ENCODE measurements around the gene MROH7.

The MROH7 gene

DNA sequence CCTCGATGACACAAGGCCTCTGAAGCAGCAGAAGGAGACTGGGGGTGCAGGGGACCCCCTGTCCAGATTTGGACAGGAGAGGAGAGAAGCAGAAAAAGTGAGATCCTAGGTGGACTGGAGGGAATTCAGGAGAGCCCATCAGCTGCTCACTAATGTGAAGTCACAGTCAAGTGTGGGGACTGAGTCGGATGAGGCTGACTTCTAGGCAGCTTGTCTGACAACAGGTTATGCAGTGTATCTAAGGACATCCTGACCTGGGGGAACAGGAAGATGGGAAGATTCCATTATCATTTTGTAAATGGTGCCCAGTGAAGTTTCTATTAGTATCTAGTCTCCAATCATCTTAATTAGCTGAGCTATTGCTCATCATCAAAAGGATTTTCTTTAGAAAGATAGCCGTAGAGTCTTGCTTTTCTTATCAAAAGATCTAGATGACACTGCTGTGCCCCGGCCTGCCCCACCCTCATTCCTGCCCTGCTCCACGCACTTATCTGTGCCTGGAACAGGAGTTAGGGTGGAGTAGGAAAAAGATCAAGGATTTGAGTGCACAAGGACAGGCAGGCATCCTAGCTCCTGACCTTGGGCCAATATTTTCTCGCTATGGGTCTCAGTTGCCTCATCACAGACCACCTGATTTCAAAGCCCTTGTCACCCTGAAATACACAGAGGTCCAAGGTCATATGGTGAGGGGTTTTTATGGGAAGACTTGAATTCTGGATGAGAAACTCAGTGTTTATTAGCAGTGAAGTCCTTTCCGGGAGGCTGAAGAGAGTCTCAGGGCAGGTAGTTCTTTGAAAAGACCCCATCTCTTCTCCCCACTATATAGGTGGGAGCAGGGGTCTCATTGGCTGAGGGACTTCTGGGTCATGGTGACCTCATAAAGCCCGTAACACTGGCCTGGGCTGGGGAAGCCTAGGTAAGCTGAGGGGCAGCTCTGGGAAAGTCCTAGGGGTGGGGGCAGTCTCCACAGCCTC, at the start of gene MROH7:
TSS of gene MROH7 (plus strand) at position 924 of the 974 bp plus-strand sequence. CDS start 11,141 bp downstream, outside the sequence.
- DNase-seq: no peak

DNA sequence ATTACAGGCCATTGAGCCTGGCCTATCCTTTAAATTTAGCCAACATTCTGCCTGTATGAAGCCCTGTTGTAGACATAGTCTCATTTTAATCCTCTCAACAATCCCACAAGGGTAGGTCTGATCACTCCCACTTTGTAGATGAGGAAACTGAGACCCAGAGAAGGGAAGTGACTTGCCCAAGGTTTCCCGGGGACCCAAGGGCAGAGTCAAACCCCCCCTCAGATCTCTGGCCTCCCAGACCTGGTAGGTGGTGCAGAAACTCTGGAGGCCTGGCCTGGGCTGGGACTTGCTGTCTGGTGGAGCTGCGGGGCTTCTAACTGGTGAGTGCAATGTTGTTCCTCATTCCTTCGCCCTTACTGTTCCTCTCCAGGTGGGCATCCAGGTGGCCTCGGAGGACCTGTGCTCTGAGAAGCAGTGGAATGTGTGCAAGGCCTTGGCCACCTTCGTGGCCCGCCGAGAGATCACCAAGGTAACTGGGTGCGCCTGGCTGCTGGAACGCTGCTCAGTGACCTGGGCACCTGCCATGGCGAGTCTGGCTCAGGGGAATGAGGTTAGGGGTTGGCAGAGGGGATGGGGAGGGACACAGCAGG, 47.9 kb upstream of the MROH7 start:
- no peak for DNase-seq

- no peak for DNase-seq
Measured at GRCh38 chr1:54594463-54594862, 47.1 kb upstream of the MROH7 start.

DNA sequence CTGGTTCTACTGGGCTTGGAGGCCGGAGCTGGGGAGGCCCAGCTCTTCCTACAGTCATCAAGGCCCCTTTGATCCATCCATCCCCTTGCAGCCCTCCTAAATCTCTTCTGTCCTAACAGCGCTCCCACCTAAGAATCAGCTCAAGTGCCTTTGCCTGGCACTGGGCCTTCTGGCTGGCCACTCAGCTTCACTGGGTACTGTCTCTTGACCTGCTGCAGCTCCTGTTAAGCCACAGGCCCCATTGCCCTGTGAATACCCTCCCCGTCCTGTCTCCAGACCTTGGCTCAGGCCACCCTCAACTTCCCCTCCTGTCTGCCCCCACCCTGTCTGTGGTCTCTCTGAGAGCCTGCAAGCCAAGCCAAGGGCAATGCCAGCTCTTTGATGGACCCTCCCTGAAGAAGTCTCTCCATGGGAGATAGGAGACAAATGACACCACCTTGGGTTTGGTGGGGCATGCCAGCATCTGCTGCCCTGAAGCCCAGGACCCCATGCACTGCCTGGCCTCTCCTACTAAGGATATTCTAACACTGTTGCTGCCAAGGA, 45.6 kb upstream of the MROH7 start:
- DNase-seq: no peak

- DNase-seq: no peak
Measured at GRCh38 chr1:54596756-54597155, 44.8 kb upstream of the MROH7 start.

DNA sequence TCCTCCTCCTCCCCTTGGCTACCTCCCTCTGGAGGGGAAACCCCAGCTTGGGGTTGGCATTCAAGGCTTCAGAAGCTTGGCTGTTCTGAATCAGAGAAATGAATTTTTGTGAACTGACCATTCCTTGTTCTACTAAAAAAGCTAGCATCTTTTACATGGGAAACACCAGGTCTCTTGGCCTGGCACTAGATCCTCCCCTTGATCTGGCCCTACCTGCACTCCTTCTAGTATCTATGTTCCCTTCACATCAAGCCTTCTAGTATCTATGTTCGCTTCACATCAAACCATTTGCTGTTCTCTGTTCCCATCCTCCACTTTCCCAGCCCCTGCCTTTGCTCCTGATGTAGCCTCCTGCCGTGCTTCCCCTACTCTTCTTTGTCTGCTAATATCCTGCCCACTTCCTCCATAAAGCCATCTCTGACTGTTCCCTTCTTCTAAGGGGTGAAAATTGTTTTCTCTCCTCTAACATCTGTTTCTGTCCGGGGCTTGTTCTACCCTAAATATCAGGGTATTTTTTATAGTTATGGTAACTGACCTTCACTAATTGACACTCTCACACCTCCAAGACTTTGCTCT, 44.0 kb upstream of the MROH7 start:
- no peak for DNase-seq

DNA sequence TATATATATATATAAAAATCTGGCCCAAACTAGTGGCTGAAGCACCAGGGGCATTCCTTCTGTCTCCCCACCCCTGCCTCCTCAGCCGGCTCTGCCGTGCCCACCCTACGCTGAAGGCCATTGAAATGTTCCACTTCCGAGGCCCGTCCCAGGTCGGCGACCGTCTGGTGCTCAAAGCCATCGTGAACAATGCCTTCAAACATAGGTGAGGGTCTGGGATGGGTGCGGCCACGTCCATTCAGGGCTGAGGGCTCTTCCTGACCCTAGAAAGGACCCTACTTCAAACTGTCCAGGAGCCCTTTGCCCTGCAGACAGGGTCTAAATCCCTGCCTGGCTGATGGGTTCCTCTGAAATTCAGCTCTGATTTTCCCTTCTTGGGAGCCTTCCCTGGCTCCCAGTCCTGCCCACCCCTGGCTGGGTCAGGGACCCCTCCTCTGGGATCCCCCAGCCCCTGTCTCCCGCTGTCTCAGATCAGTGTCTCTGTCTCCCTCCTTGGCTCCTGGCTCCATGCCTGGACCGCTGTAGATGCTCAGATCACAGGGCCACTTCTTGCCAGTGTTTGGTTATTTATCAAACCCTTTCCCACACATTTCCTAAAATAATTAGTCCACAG, 42.3 kb upstream of the MROH7 start:
- no peak for DNase-seq

GRCh38 chr1:54600947-54601721, 40.5 kb upstream of the MROH7 start:
- DNase-seq: no peak

DNA sequence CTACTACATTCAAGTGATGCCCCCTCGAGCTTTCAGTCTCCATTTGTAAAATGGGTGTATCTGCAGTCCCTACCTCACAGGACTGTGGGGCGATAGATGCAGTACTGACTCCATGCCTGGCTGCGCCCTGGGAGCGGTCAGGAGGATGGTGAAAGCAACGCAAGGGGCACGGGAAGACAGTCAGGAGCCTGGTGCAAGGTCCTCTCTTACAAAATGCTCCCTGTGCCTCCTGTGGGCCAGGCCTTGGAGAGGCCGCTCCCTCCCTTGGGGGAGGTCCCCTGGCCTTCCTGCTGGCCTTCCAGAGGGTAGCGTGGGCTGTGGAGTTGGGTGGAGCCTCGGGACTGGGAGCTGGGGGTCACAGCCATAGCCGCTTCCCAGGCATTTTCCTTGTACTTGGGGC, 39.9 kb upstream of the MROH7 start:
- DNase-seq: no peak

- no peak for DNase-seq
Measured at GRCh38 chr1:54602554-54602953, 39.0 kb upstream of the MROH7 start.

GRCh38 chr1:54603241-54603640, 38.3 kb upstream of the MROH7 start:
- no peak for DNase-seq

GRCh38 chr1:54604051-54604450, 37.5 kb upstream of the MROH7 start:
- DNase-seq: no peak

GRCh38 chr1:54604572-54605370, 36.8 kb upstream of the MROH7 start:
- DNase-seq: no peak

DNA sequence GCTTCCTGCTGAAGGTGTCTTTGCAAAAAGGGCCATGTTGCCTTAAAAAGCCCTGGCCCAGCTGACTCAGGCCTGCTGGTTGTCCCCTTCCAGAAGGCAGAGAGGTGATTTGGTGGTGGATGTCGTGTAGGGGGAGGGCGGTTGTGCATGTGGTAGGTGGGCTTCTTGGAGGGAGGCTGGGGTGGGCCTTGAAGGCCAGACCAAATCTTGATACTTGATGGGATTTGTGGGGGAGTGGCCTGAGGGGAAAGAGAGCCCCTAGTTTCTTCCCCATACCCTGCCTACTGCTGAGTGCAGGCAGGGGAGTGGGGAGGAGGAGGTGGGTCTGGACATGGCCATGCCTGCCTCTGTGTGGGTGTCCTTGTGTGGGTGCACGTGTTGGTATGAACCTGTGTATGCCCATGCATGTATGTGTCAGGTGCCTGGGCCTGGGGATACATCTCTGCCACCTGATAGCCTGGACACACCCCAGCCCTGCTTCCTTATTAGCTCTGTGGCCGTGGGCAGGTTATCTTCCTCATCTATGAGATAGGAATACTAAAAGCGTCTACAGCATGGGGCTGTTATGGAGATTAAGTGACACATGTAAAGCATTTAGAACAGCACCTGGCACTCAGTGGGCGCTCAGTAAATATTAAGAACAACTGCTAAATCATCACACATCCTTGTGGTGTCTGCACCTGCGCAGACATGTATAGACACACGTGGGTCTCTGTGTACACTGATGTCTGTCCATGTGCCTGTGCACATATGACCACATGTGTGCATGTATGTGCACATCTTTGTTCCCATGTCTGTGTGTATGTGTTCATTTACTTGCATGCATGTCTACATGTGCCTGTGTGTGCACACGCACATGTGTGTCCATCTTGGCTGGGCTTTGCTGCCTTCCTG, 35.2 kb upstream of the MROH7 start:
- DNase-seq: no peak

GRCh38 chr1:54606990-54607325, 34.6 kb upstream of the MROH7 start:
- DNase-seq: no peak

GRCh38 chr1:54607821-54608565, 33.6 kb upstream of the MROH7 start:
- no peak for DNase-seq

DNA sequence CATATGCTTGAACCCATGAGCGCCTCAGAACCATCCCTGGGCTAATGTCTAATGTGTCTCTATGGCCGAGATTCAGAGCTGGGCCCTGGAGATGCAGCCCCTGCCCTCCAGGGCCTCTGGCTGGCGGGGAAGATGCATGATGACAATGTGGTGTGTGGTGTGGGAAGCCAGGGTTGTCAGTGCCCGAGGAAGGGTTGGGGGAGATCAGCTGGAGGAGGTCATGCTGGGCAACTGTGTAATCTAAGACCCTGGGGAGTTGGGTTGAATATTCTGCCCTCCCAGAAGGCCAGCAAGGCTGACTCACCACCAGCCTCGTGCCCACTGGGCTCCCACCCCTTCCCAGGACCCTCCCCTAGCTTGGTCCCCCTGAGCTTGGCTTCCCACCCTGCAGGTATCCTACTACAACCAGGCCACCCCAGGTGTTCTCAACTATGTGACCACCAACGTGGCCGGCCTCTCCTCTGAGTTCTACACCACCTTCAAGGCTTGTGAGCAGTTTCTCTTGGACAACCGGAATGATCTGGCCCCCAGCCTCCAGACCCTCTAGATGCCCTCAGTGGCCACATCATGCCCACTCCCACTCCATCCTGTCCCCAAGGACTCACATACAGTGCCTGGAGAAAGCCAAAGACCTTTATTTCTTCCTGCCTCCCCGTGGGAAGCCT, 32.9 kb upstream of the MROH7 start:
- DNase-seq: no peak

- DNase-seq: no peak
Measured at GRCh38 chr1:54609301-54609921, 32.2 kb upstream of the MROH7 start.

DNA sequence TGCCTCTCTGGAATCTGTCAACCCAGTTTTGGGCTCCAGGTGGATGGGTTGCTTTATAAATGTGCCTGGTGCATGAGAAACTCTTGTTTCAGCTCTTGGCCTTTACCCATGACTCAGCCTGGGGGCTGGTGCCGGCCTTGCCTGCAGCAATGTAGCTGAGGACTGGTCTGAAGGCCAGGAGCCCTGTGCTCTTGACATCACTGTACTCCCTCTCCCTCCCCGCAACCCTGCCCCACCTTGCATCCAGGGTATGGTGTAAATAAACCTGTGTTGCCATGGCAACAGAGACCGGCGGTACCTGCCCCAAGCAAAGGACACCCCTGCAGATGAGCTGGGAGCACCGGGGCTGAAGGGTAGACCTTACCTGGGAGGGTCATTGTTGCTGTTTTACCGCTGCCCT, 31.5 kb upstream of the MROH7 start:
- no peak for DNase-seq

Data from SIG-M5 (cell line).